Neuron (in vitro differentiated cells): ENCODE data around the gene TIPRL.

Experiments
- H2AFZ ChIP-seq: one replicate; pipeline ENCODE4 v1.6.1; 2013; ENCODE audit warnings: low read depth, mild to moderate bottlenecking, inconsistent platforms, low read length, moderate library complexity
- H3K27me3 ChIP-seq: one replicate; pipeline ENCODE4 v1.6.1; 2013; ENCODE audit warnings: low read length; ENCODE audit not compliant: insufficient read depth
- H3K36me3 ChIP-seq: one replicate; pipeline ENCODE4 v1.6.1; 2013; ENCODE audit warnings: low read length; ENCODE audit not compliant: insufficient read depth
- H3K4me1 ChIP-seq: one replicate; pipeline ENCODE4 v1.6.1; 2013; ENCODE audit warnings: low read length; ENCODE audit not compliant: insufficient read depth
- H3K4me3 ChIP-seq: 2 replicates; pipeline ENCODE4 v1.5.1; 2013; ENCODE audit warnings: mild to moderate bottlenecking, low read length, moderate library complexity
- H3K9me3 ChIP-seq: one replicate; pipeline ENCODE4 v1.6.1; 2013; ENCODE audit warnings: low read length

Gene TIPRL

GRCh38 chr1:168178638-168179437, at the start of gene TIPRL:
Gene TIPRL (plus strand): TSS chr1:168178962. CDS start chr1:168179078, 116 bp downstream.
- no peaks in the 10 kb centered on the region for H3K36me3 ChIP-seq
- H2AFZ ChIP-seq = peak within 1 kb of the TSS; percentile 90
- peak within 1 kb of the TSS; percentile 82 for H3K4me3 ChIP-seq
- H3K4me1 ChIP-seq = peaks cover 13% of the 10 kb centered on the region
- H3K27me3 ChIP-seq = no peaks in the 10 kb centered on the region
- no peaks in the 10 kb centered on the region for H3K9me3 ChIP-seq

GRCh38 chr1:168129933-168130332, 48.8 kb upstream of the TIPRL start:
- Histone ChIP-seq H3K4me3 (no peak overlapping the region), H3K4me1 (peaks cover 12% of the 10 kb centered on the region), H3K36me3 (peaks cover 46% of the 10 kb centered on the region), H2AFZ (no peak overlapping the region), H3K9me3 (peaks cover 8% of the 10 kb centered on the region), H3K27me3 (no peaks in the 10 kb centered on the region)

GRCh38 chr1:168134132-168134531, 44.6 kb upstream of the TIPRL start:
- H3K27me3 ChIP-seq = no peaks in the 10 kb centered on the region
- peaks cover 30% of the 10 kb centered on the region for H3K4me1 ChIP-seq
- no peak overlapping the region for H3K4me3 ChIP-seq
- no peaks in the 10 kb centered on the region for H3K9me3 ChIP-seq
- H3K36me3 ChIP-seq = peaks cover 20% of the 10 kb centered on the region
- no peak overlapping the region for H2AFZ ChIP-seq

GRCh38 chr1:168134642-168135041, 44.1 kb upstream of the TIPRL start:
- Histone ChIP-seq H3K27me3 (no peaks in the 10 kb centered on the region), H3K4me1 (peaks cover 30% of the 10 kb centered on the region), H3K36me3 (peaks cover 18% of the 10 kb centered on the region), H3K4me3 (peak overlapping the region; percentile 83), H2AFZ (no peak overlapping the region), H3K9me3 (no peaks in the 10 kb centered on the region)

- H3K36me3 ChIP-seq = peaks cover 12% of the 10 kb centered on the region
- H3K9me3 ChIP-seq = no peaks in the 10 kb centered on the region
- peak overlapping the region; percentile 83 for H3K4me3 ChIP-seq
- H3K4me1 ChIP-seq = peaks cover 30% of the 10 kb centered on the region
- H3K27me3 ChIP-seq = no peaks in the 10 kb centered on the region
- peak overlapping the region; percentile 40 for H2AFZ ChIP-seq
Measured at GRCh38 chr1:168135116-168135920, 43.4 kb upstream of the TIPRL start.

- peaks cover 30% of the 10 kb centered on the region for H3K4me1 ChIP-seq
- peak overlapping the region; percentile 40 for H2AFZ ChIP-seq
- peak overlapping the region; percentile 83 for H3K4me3 ChIP-seq
- no peaks in the 10 kb centered on the region for H3K27me3 ChIP-seq
- H3K9me3 ChIP-seq = no peaks in the 10 kb centered on the region
- H3K36me3 ChIP-seq = peaks cover 4% of the 10 kb centered on the region
Measured at GRCh38 chr1:168135921-168136708, 42.6 kb upstream of the TIPRL start.

- Histone ChIP-seq H2AFZ (peak within 1 kb of the TSS; percentile 69), H3K4me3 (peak within 1 kb of the TSS; percentile 83), H3K9me3 (no peaks in the 10 kb centered on the region), H3K4me1 (peaks cover 30% of the 10 kb centered on the region), H3K36me3 (peaks cover 2% of the 10 kb centered on the region), H3K27me3 (no peaks in the 10 kb centered on the region)
Measured at GRCh38 chr1:168136709-168137514, 41.9 kb upstream of the TIPRL start, which contains the start of gene GPR161. Gene GPR161 (minus strand): TSS chr1:168136930. CDS start chr1:168104850, 32,080 bp downstream.

- Histone ChIP-seq H3K4me1 (peaks cover 30% of the 10 kb centered on the region), H3K4me3 (peak overlapping the region; percentile 83), H3K9me3 (no peaks in the 10 kb centered on the region), H2AFZ (peak overlapping the region; percentile 69), H3K36me3 (peaks cover 2% of the 10 kb centered on the region), H3K27me3 (no peaks in the 10 kb centered on the region)
Measured at GRCh38 chr1:168137515-168137821, 41.3 kb upstream of the TIPRL start.

GRCh38 chr1:168138134-168138533, 40.6 kb upstream of the TIPRL start:
- Histone ChIP-seq H2AFZ (peak overlapping the region; percentile 69), H3K9me3 (no peaks in the 10 kb centered on the region), H3K36me3 (no peaks in the 10 kb centered on the region), H3K4me3 (peak overlapping the region; percentile 83), H3K27me3 (no peaks in the 10 kb centered on the region), H3K4me1 (peaks cover 30% of the 10 kb centered on the region)

GRCh38 chr1:168139070-168139469, 39.7 kb upstream of the TIPRL start:
- H3K36me3 ChIP-seq = no peaks in the 10 kb centered on the region
- no peaks in the 10 kb centered on the region for H3K9me3 ChIP-seq
- no peak overlapping the region for H3K4me3 ChIP-seq
- no peak overlapping the region for H2AFZ ChIP-seq
- no peaks in the 10 kb centered on the region for H3K27me3 ChIP-seq
- H3K4me1 ChIP-seq = peaks cover 26% of the 10 kb centered on the region

GRCh38 chr1:168141871-168142385, 36.8 kb upstream of the TIPRL start:
- no peak overlapping the region for H3K4me3 ChIP-seq
- no peak overlapping the region for H2AFZ ChIP-seq
- no peaks in the 10 kb centered on the region for H3K9me3 ChIP-seq
- no peaks in the 10 kb centered on the region for H3K27me3 ChIP-seq
- peaks cover 11% of the 10 kb centered on the region for H3K4me1 ChIP-seq
- no peaks in the 10 kb centered on the region for H3K36me3 ChIP-seq
